H1 (cell line): ENCODE data around the gene PLA2G4F. TPM values are rescaled to one million over a fixed set of nuclear protein-coding genes. Genes with fewer than 3 reads are reported as not detected.

Experiments used
- CTCF ChIA-PET: fragments of 300-600 bp; sonication (Branson Sonifier 250); formaldehyde crosslinking; loops from one replicate; lab custom pipeline; 2021; ENCODE audit not compliant: partially characterized antibody; lab: Charles Lee
- POLR2A ChIA-PET: fragments of 300-600 bp; sonication (Branson Sonifier 250); formaldehyde crosslinking; loops from one replicate; lab custom pipeline; 2021; ENCODE audit warnings: inconsistent platforms; ENCODE audit not compliant: partially characterized antibody; lab: Charles Lee
- DNase-seq, 2 experiments: peaks; one replicate each; pipeline versions ENCODE4 v3.0.0 to v3.0.0-alpha.2; 2010 to 2022; ENCODE audit warnings: low spot score in 2 of 2, low read depth in 1 of 2, mixed read lengths in 1 of 2
- FAIRE-seq: peaks from 2 replicates; lab custom pipeline; 2011; peaks lifted over from hg19 to GRCh38; lab: Jason Lieb, UNC
- H2AFZ ChIP-seq: 2 replicates; pipeline ENCODE4 v1.8.1; 2012; ENCODE audit warnings: low read length, inconsistent platforms
- H2AK5ac ChIP-seq: 2 replicates; pipeline ENCODE4 v1.6.1; 2013; ENCODE audit warnings: low read depth, low read length
- H2BK120ac ChIP-seq: replicated peaks from 2 replicates; pipeline ENCODE3; 2013; ENCODE audit warnings: low read depth, low read length, inconsistent platforms
- H2BK12ac ChIP-seq: 2 replicates; pipeline ENCODE4 v1.6.1; 2013; ENCODE audit warnings: low read depth, low read length
- H2BK15ac ChIP-seq: 2 replicates; pipeline ENCODE4 v1.6.1; 2013; ENCODE audit warnings: low read length
- H2BK20ac ChIP-seq: 2 replicates; pipeline ENCODE4 v1.6.1; 2013; ENCODE audit warnings: low read length
- H2BK5ac ChIP-seq: 2 replicates; pipeline ENCODE4 v1.6.1; 2013; ENCODE audit warnings: low read depth, low read length
- H3K14ac ChIP-seq: 2 replicates; pipeline ENCODE4 v1.6.1; 2013; ENCODE audit warnings: inconsistent platforms; ENCODE audit not compliant: insufficient read length
- H3K18ac ChIP-seq: 2 replicates; pipeline ENCODE4 v1.6.1; 2013; ENCODE audit warnings: low read length; ENCODE audit errors: extremely low read depth
- H3K23ac ChIP-seq: 2 replicates; pipeline ENCODE4 v1.6.1; 2013; ENCODE audit warnings: inconsistent platforms; ENCODE audit not compliant: insufficient read length
- H3K23me2 ChIP-seq: 2 replicates; pipeline ENCODE4 v1.6.1; 2013; ENCODE audit warnings: low read depth, low read length
- H3K27ac ChIP-seq: 2 replicates; pipeline ENCODE4 v1.6.1; 2011; ENCODE audit warnings: low read depth, low read length, inconsistent platforms
- H3K27me3 ChIP-seq, 4 experiments: replicated peaks in 1 of 4; 1 replicate in 1 of 4; 2 replicates in 3 of 4; pipeline versions ENCODE4 v1.6.1 to v1.8.1; 2011 to 2013; ENCODE audit warnings: low read length in 3 of 4, mild to moderate bottlenecking in 3 of 4, inconsistent platforms in 2 of 4, mixed read lengths in 2 of 4, moderate library complexity in 1 of 4; ENCODE audit not compliant: control insufficient read depth in 3 of 4, insufficient read depth in 3 of 4; ENCODE audit errors: extremely low read depth in 1 of 4
- H3K36me3 ChIP-seq, 4 experiments: 2 replicates each; pipeline versions ENCODE4 v1.6.1 to v1.8.1; 2011 to 2013; ENCODE audit warnings: mild to moderate bottlenecking in 4 of 4, low read length in 3 of 4, moderate library complexity in 2 of 4, control low read depth in 1 of 4, inconsistent platforms in 1 of 4; ENCODE audit not compliant: insufficient read depth in 4 of 4, control insufficient read depth in 2 of 4
- H3K4ac ChIP-seq: replicated peaks from 2 replicates; pipeline ENCODE3; 2013; ENCODE audit warnings: low read length, low read depth, mixed read lengths, inconsistent platforms; ENCODE audit not compliant: insufficient read length
- H3K4me1 ChIP-seq, 4 experiments: replicated peaks in 1 of 4; 1 replicate in 1 of 4; 2 replicates in 3 of 4; pipeline versions ENCODE4 v1.6.1 to v1.8.1; 2011 to 2013; ENCODE audit warnings: low read length in 3 of 4, inconsistent platforms in 2 of 4, mixed read lengths in 1 of 4; ENCODE audit not compliant: insufficient read depth in 4 of 4, control insufficient read depth in 3 of 4
- H3K4me2 ChIP-seq, 2 experiments: 2 replicates each; pipeline versions ENCODE4 v1.6.1 to v1.8.1; 2011 to 2013; ENCODE audit warnings: low read depth in 2 of 2, low read length in 2 of 2, control low read depth in 1 of 2, inconsistent platforms in 1 of 2, mild to moderate bottlenecking in 1 of 2; ENCODE audit not compliant: insufficient read depth in 1 of 2
- H3K4me3 ChIP-seq, 4 experiments: fragments of 200-600, 300-600 bp in 1 of 4; sonication (generic), shearing (Covaris generic), sonication (Bioruptor Twin) in 1 of 4; 2 replicates each; pipeline versions ENCODE4 v1.5.1 to v1.8.1; 2011 to 2016; ENCODE audit warnings: low read length in 4 of 4, low read depth in 3 of 4, control low read depth in 2 of 4, inconsistent platforms in 2 of 4, mild to moderate bottlenecking in 2 of 4, mixed read lengths in 1 of 4, moderate library complexity in 1 of 4; ENCODE audit not compliant: insufficient read depth in 2 of 4; ENCODE audit errors: extremely low read depth in 1 of 4
- H3K56ac ChIP-seq: replicated peaks from 2 replicates; pipeline ENCODE3; 2013; ENCODE audit warnings: low read depth, mild to moderate bottlenecking, mixed read lengths, low read length, inconsistent platforms; ENCODE audit not compliant: insufficient read length
- H3K79me1 ChIP-seq: 2 replicates; pipeline ENCODE4 v1.6.1; 2013; ENCODE audit warnings: low read depth, low read length, control low read depth
- H3K79me2 ChIP-seq, 2 experiments: 2 replicates each; pipeline versions ENCODE4 v1.6.1 to v1.8.1; 2012 to 2013; ENCODE audit warnings: low read length in 2 of 2, mild to moderate bottlenecking in 2 of 2, inconsistent platforms in 1 of 2; ENCODE audit not compliant: insufficient read depth in 2 of 2, control insufficient read depth in 1 of 2
- H3K9ac ChIP-seq, 4 experiments: replicated peaks in 1 of 4; 1 replicate in 1 of 4; 2 replicates in 3 of 4; pipeline versions ENCODE4 v1.6.1 to v1.8.1; 2011 to 2013; ENCODE audit warnings: low read depth in 3 of 4, low read length in 3 of 4, control low read depth in 2 of 4, mild to moderate bottlenecking in 2 of 4, moderate library complexity in 2 of 4, inconsistent platforms in 1 of 4; ENCODE audit errors: extremely low read depth in 1 of 4
- H3K9me3 ChIP-seq, 2 experiments: 2 replicates each; pipeline versions ENCODE4 v1.6.1 to v1.8.1; 2012 to 2013; ENCODE audit warnings: mild to moderate bottlenecking in 2 of 2, moderate library complexity in 2 of 2, control low read depth in 1 of 2, inconsistent platforms in 1 of 2, low read depth in 1 of 2, low read length in 1 of 2, mixed read lengths in 1 of 2; ENCODE audit not compliant: insufficient read depth in 2 of 2
- H4K20me1 ChIP-seq, 2 experiments: replicated peaks in 1 of 2; 2 replicates each; pipeline versions ENCODE3 to v1.8.1; 2011 to 2013; ENCODE audit warnings: inconsistent platforms in 2 of 2, low read length in 2 of 2, mild to moderate bottlenecking in 1 of 2; ENCODE audit not compliant: insufficient read depth in 2 of 2, control insufficient read depth in 1 of 2
- H4K5ac ChIP-seq: 2 replicates; pipeline ENCODE4 v1.6.1; 2013; ENCODE audit warnings: low read length, low read depth, mixed read lengths, inconsistent platforms; ENCODE audit not compliant: insufficient read length
- H4K8ac ChIP-seq: 2 replicates; pipeline ENCODE4 v1.8.0; 2013; ENCODE audit warnings: mild to moderate bottlenecking, moderate library complexity, low read length, inconsistent platforms; ENCODE audit not compliant: insufficient read depth; ENCODE audit errors: extremely low read depth
- H4K91ac ChIP-seq: replicated peaks from 2 replicates; pipeline ENCODE3; 2013; ENCODE audit warnings: low read length, mixed read lengths, inconsistent platforms; ENCODE audit not compliant: insufficient read length
- HDAC2 ChIP-seq, 2 experiments: fragments of 300-600 bp in 1 of 2; sonication (generic) in 1 of 2; IDR thresholded peaks; 2 replicates each; pipeline ENCODE4 v1.6.1; 2011 to 2012; ENCODE audit warnings: low read depth in 2 of 2, low read length in 2 of 2, mild to moderate bottlenecking in 2 of 2, moderate library complexity in 2 of 2, borderline replicate concordance in 1 of 2, inconsistent platforms in 1 of 2
- SP1 ChIP-seq: IDR thresholded peaks from 2 replicates; pipeline ENCODE4 v1.6.1; 2011; ENCODE audit warnings: low read depth, low read length
- TAF1 ChIP-seq: IDR thresholded peaks from 2 replicates; pipeline ENCODE4 v1.6.1; 2011; ENCODE audit warnings: mild to moderate bottlenecking, low read depth, low read length
- TCF12 ChIP-seq: IDR thresholded peaks from 2 replicates; pipeline ENCODE4 v1.6.1; 2011; ENCODE audit warnings: low read depth, mild to moderate bottlenecking, low read length
- WGBS, 2 experiments: shearing (Covaris generic) in 1 of 2; methylation state at CpG; one replicate each; pipeline versions ENCODE4 v1.1.6 to v1.1.7; 2013 to 2015; ENCODE audit warnings: low lambda C conversion rate in 2 of 2, mixed read lengths in 2 of 2, inconsistent platforms in 1 of 2, low coverage in 1 of 2, missing lambda C conversion rate in 1 of 2; ENCODE audit not compliant: insufficient replicate concordance in 2 of 2, insufficient coverage in 1 of 2, insufficient read length in 1 of 2; ENCODE audit errors: extremely low coverage in 1 of 2, missing lambda C conversion rate in 1 of 2; 5-methylcytosine and 5-hydroxymethylcytosine counted together
- polyA plus RNA-seq, 7 experiments: library from polyadenylated mRNA; depleted of rRNA in 3 of 7; stranded (reverse) in 5 of 7; unstranded in 2 of 7; fragments of >200 nt in 5 of 7; fragments of 200-250 nt in 2 of 7; gene quantifications; 1 replicate in 5 of 7; 2 replicates in 1 of 7; 4 replicates in 1 of 7; pipeline versions ENCODE4 v1.2.1 to v1.2.3, GENCODE V29; 2011 to 2013; ENCODE audit warnings: missing spikeins in 2 of 7, mixed read lengths in 2 of 7
- total RNA-seq: library from RNA; stranded (reverse); fragmentation: NEBNext Ultra II Directional; extraction: Animal tissue kit (Norgen Biotek cat#: 25700); gene quantifications from 2 replicates; pipeline ENCODE4 v1.2.1, GENCODE V29; 2021

Gene PLA2G4F
- total and polyA plus RNA-seq, 2 of the 8 experiments (the other 6 are each of a cell fraction or from before 2014, with no cell fraction given) = not detected

GRCh38 chr15:42178056-42178455, 21.6 kb upstream of the PLA2G4F start:
- no peaks in the 10 kb centered on the region for H3K23me2 ChIP-seq
- no peak overlapping the region for H2BK20ac ChIP-seq
- H2BK15ac ChIP-seq = no peak overlapping the region
- H4K8ac ChIP-seq = no peak overlapping the region
- CTCF ChIA-PET = interaction anchor here (1.0 to 1.1 kb wide), 3 partner anchors 11 to 207 kb away, joined by 3 to 4 read pairs (median 3); no protein-coding TSS in a partner anchor
- no peak overlapping the region for H4K5ac ChIP-seq
- peaks cover 0 to 37% (median 10%) of the 10 kb centered on the region in 4 experiments; a peak in 5 of 8 replicates for H3K36me3 ChIP-seq
- no peaks in the 10 kb centered on the region for H3K9me3 ChIP-seq
- no peak overlapping the region for H2BK5ac ChIP-seq
- FAIRE-seq (no peak), DNase-seq (no peak)
- H4K20me1 ChIP-seq = no peaks in the 10 kb centered on the region
- no peak overlapping the region for H3K14ac ChIP-seq
- no peak overlapping the region for H3K9ac ChIP-seq
- no peak overlapping the region for H3K23ac ChIP-seq
- no peak overlapping the region for H2AK5ac ChIP-seq
- H3K4me2 ChIP-seq = no peak overlapping the region
- TF ChIP-seq TAF1 (no peak), SP1 (no peak), TCF12 (no peak), HDAC2 (IDR thresholded peaks at IDR 0.05; ENCODE audit: borderline replicate concordance in 1 of 2, low read depth in 2 of 2, low read length in 2 of 2) (no peak)
- no peak overlapping the region for H3K18ac ChIP-seq
- POLR2A ChIA-PET = no interaction called here
- H3K4me1 ChIP-seq = peaks cover 0 to 4% (median 0%) of the 10 kb centered on the region in 4 experiments; a peak in 1 of 7 replicates
- no peak overlapping the region for H3K4ac ChIP-seq
- H3K27ac ChIP-seq = no peak overlapping the region
- no peak overlapping the region for H4K91ac ChIP-seq
- no peak overlapping the region for H2BK12ac ChIP-seq
- H2AFZ ChIP-seq = no peak overlapping the region
- no peak overlapping the region for H3K4me3 ChIP-seq
- 93% methylated on average over 2 of the region's 2 CpGs; no CpG with 5 or more reads in 1 of the 2 experiments for WGBS, 2 experiments
- H3K79me2 ChIP-seq = no peaks in the 10 kb centered on the region
- no peak overlapping the region for H2BK120ac ChIP-seq
- H3K56ac ChIP-seq = no peak overlapping the region
- H3K79me1 ChIP-seq = no peaks in the 10 kb centered on the region; the same call in 1 of the 2 replicates
- H3K27me3 ChIP-seq = no peaks in the 10 kb centered on the region
